Mucosa of stomach (tissue), 1 donor: ENCODE results near the gene TMEM86A.

ENCODE experiments used
- H3K27me3 ChIP-seq: one replicate; pipeline ENCODE4 v1.7.0; 2013; ENCODE audit warnings: mild to moderate bottlenecking, low read length; ENCODE audit not compliant: control insufficient read depth, insufficient read depth
- H3K36me3 ChIP-seq: one replicate; pipeline ENCODE4 v1.7.0; 2013; ENCODE audit warnings: low read length; ENCODE audit not compliant: control insufficient read depth, insufficient read depth
- H3K4me1 ChIP-seq: one replicate; pipeline ENCODE4 v1.7.0; 2013; ENCODE audit warnings: mild to moderate bottlenecking, low read length; ENCODE audit not compliant: control insufficient read depth, insufficient read depth
- H3K4me3 ChIP-seq: one replicate; pipeline ENCODE4 v1.7.0; 2013; ENCODE audit warnings: low read length
- H3K9ac ChIP-seq: one replicate; pipeline ENCODE4 v1.7.0; 2013; ENCODE audit warnings: mild to moderate bottlenecking, low read length, moderate library complexity
- H3K9me3 ChIP-seq: one replicate; pipeline ENCODE4 v1.7.0; 2013; ENCODE audit warnings: mild to moderate bottlenecking, low read length, moderate library complexity; ENCODE audit not compliant: control insufficient read depth
- donor health status: Pancreatic carcinoma.

Gene TMEM86A

DNA sequence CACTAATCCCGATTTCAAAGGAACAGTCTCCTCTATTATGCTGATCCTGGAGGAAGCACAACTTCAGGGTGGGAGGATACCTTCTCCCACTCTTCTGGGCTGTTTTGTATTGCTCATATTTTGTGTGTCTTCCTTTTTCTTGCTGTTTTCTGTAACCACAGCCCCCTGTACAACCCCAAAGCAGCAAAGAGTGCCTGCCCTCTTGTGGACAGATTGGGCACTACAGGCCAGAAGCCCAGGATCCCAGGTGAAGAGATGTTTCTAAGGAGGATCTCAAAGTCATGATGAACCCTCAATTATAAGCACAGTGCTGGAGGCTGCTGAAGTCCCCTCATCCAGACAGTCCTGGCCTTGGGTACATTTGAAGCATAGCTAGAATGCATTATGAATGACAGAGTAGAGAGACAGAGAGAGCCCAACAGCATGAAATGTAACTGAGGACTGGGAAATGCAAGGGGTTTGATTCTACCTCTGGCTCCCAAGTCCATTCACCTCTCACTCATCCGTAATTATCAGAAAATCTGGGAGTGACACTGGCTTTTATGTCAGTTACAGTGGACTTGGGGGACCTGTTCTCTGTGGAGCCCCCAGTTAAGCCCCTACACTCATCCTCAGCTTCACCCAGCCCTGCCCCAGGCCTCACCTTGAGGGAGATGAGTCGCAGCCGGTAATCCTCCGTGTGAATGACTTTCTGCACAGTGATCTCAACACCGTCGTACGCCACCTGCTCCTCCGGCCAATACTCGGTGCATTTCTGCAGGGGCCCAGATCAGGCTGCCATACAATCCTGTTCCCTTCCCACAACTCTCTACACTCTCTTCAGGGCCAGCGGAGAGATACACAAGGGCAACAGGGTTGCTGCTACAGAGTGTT lies 33.6 kb downstream of the TMEM86A start:
- Histone ChIP-seq H3K4me3 (no peak overlapping the region), H3K9ac (no peak overlapping the region)

GRCh38 chr11:18733202-18733601 lies 34.6 kb downstream of the TMEM86A start:
- H3K4me1 ChIP-seq, result no peaks in the 10 kb centered on the region
- no peaks in the 10 kb centered on the region for H3K9me3 ChIP-seq
- no peak overlapping the region for H3K4me3 ChIP-seq
- no peaks in the 10 kb centered on the region for H3K36me3 ChIP-seq
- H3K27me3 ChIP-seq, result no peaks in the 10 kb centered on the region
- H3K9ac ChIP-seq, result no peak overlapping the region

More for the DNA sequence above, 33.6 kb downstream of the TMEM86A start:
- Histone ChIP-seq H3K36me3 (no peaks in the 10 kb centered on the region), H3K4me1 (peaks cover 7% of the 10 kb centered on the region), H3K9me3 (no peaks in the 10 kb centered on the region), H3K27me3 (no peaks in the 10 kb centered on the region)

DNA sequence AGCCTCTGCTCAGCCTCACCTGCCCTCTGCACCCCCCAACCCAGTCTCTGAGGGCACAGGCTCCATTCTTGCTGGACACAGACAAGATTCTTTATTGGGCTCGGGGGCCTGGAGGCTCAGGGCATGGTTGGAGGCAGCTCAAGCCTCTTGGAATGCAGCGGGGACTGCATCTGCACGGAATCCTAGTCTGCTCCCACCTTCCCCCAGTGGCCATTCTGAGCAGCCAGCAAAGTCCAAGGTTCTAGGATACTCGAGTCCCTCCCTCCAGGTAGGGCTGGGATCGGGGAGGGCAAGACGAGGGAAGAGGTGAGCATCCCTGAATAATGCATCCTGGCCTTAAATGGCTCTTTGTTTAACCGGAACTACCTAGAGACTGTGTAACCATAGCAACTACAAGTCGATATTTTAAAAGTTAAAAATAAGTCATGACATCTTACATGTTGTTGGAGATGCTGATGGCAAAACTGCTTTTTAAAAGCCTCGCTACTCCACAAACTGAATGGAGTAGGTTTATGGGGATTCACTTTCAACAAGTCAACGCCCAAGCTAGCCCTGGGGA lies 38.1 kb downstream of the TMEM86A start:
- no peak overlapping the region for H3K4me3 ChIP-seq
- no peaks in the 10 kb centered on the region for H3K9me3 ChIP-seq
- no peaks in the 10 kb centered on the region for H3K27me3 ChIP-seq
- H3K4me1 ChIP-seq, result no peaks in the 10 kb centered on the region
- no peak overlapping the region for H3K9ac ChIP-seq
- H3K36me3 ChIP-seq, result no peaks in the 10 kb centered on the region

DNA sequence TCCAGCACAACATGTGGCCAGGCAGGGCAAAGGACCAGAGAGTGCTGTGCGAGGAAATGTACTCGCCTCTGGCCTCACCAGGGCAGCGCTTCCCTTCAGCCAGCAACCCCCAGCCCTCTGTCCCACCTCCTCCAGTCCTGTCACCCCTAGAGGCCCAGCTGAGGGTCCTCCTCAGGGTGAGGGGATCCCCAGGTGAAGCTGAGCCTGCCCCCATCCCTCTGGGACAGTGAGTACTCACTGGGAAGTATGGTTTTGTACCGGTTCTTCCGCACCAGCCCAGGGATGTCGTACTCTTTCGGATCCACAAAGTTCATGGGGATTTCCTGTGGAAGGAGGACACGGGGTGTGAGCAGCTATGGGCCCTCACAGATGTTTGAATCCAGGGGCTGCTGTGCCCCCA lies 39.1 kb downstream of the TMEM86A start:
- Histone ChIP-seq H3K9ac (no peak overlapping the region), H3K4me1 (no peaks in the 10 kb centered on the region), H3K36me3 (no peaks in the 10 kb centered on the region), H3K4me3 (no peak overlapping the region), H3K27me3 (no peaks in the 10 kb centered on the region), H3K9me3 (no peaks in the 10 kb centered on the region)

- H3K9ac ChIP-seq, result no peak overlapping the region
- no peaks in the 10 kb centered on the region for H3K9me3 ChIP-seq
- no peaks in the 10 kb centered on the region for H3K36me3 ChIP-seq
- H3K27me3 ChIP-seq, result no peaks in the 10 kb centered on the region
- H3K4me1 ChIP-seq, result no peaks in the 10 kb centered on the region
- H3K4me3 ChIP-seq, result no peak overlapping the region
These were observed 41.1 kb downstream of the TMEM86A start for GRCh38 chr11:18739685-18740084.

GRCh38 chr11:18741783-18742182 lies 43.2 kb downstream of the TMEM86A start:
- Histone ChIP-seq H3K4me1 (no peaks in the 10 kb centered on the region), H3K36me3 (no peaks in the 10 kb centered on the region), H3K27me3 (no peaks in the 10 kb centered on the region), H3K9ac (no peak overlapping the region), H3K9me3 (no peaks in the 10 kb centered on the region), H3K4me3 (no peak overlapping the region)

DNA sequence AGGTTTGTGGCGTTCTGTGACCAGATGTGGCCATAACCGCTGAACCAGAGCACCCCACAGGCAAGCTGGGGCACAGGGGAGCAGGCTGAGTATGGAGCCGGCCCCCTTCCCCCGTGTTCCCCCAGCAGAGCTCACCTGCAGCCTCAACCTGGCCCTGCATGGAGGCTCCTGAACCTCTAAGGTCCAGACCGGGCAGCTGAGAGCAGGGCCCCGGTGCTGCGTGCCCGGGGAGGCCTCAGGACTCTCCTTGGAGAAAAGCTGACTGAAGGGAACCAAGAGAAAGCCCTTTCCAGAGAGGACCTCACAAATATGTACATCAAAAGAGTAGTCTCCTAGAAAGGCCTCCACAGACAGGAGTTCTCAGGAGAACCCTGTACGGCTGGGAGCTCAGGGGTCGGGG lies 44.8 kb downstream of the TMEM86A start:
- no peak overlapping the region for H3K9ac ChIP-seq
- no peak overlapping the region for H3K4me3 ChIP-seq
- H3K9me3 ChIP-seq, result no peaks in the 10 kb centered on the region
- H3K27me3 ChIP-seq, result no peaks in the 10 kb centered on the region
- H3K4me1 ChIP-seq, result no peaks in the 10 kb centered on the region
- H3K36me3 ChIP-seq, result no peaks in the 10 kb centered on the region

DNA sequence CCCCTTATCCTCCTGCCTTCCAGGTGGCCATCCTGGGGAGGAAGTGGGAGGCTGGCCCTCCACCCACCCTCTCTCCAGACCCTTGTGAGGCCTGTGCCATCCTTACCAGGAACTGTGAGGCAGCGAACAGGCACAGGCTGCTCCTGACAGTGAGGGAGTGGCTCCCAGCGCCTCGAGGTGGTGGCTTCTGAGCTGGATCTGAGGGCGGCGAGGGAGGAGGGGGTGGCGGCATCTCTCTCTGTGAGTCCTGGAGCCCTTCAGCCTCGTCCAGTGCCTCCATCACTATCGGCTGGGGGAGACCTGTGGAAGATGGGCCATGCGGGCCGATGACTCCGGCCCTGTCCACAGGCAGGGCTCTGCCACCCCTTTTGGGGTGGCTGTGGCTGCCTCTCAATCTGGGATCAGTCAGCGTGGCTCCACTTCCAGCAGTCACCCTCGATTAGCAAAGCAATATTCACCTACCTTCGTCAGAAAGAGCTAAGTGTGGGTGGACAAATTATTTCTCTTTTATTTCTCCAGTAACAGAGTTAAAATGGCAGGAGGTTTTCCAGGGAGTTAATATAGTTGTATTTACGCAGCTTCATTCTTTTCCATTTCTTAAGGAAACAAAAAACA lies 45.4 kb downstream of the TMEM86A start:
- Histone ChIP-seq H3K36me3 (no peaks in the 10 kb centered on the region), H3K9me3 (no peaks in the 10 kb centered on the region), H3K4me1 (no peaks in the 10 kb centered on the region), H3K9ac (no peak overlapping the region), H3K4me3 (no peak overlapping the region), H3K27me3 (no peaks in the 10 kb centered on the region)

DNA sequence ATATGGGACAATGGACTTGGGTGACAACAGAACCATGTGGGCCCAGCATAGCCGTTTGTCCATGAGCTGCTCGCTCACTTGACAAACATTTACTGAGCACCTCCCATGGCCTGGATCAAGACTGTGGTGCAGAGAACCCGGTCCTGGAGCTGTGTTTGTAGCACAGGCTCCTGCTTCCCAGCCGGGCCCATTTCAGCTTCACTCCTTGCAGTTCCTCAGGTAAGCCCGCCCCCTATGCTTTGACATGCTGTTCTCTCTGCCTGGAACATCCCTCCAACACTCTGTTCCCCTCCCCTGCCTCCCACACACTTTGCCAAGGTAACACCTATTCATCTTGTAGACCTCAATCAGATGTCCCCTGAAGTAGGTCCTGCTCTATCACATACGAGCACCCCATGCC lies 46.7 kb downstream of the TMEM86A start:
- no peaks in the 10 kb centered on the region for H3K4me1 ChIP-seq
- H3K9me3 ChIP-seq, result no peaks in the 10 kb centered on the region
- H3K27me3 ChIP-seq, result no peaks in the 10 kb centered on the region
- H3K36me3 ChIP-seq, result no peaks in the 10 kb centered on the region
- no peak overlapping the region for H3K4me3 ChIP-seq
- no peak overlapping the region for H3K9ac ChIP-seq

- Histone ChIP-seq H3K9me3 (no peaks in the 10 kb centered on the region), H3K27me3 (peaks cover 3% of the 10 kb centered on the region), H3K36me3 (no peaks in the 10 kb centered on the region), H3K9ac (no peak overlapping the region), H3K4me3 (no peak overlapping the region), H3K4me1 (no peaks in the 10 kb centered on the region)
These were observed 50.3 kb downstream of the TMEM86A start for GRCh38 chr11:18748766-18749365.

- Histone ChIP-seq H3K36me3 (no peaks in the 10 kb centered on the region), H3K9me3 (no peaks in the 10 kb centered on the region), H3K27me3 (peaks cover 3% of the 10 kb centered on the region), H3K9ac (no peak overlapping the region), H3K4me1 (no peaks in the 10 kb centered on the region), H3K4me3 (no peak overlapping the region)
These were observed 51.2 kb downstream of the TMEM86A start for GRCh38 chr11:18749681-18750319.

DNA sequence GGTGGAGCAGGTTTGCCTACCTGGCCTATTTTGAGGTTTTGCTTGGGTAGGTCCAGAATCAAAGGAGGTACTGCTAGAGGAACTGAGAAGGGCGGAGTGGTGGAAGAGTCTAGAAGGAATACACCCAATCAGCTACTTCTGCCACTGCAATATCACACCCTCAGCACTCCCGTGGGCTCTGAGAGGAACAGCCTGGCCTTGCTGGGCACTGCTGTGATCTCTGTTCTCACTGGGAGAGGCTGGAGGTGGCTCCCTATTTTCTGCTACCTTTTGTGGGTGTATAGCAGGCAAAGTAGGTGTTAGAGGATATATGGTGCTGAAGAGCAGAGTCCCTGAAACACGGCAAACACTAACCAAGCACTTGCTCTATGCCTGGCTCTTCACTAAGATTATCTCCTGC lies 52.4 kb downstream of the TMEM86A start:
- Histone ChIP-seq H3K27me3 (peaks cover 3% of the 10 kb centered on the region), H3K9ac (no peak overlapping the region), H3K36me3 (no peaks in the 10 kb centered on the region), H3K4me1 (no peaks in the 10 kb centered on the region), H3K9me3 (no peaks in the 10 kb centered on the region), H3K4me3 (no peak overlapping the region)
